Stimulated activated naive CD8-positive, alpha-beta T cell treated with anti-CD3 and anti-CD28 coated beads, Interleukin-15, Interleukin-2, amounts not matched to agents 100 ng/mL and 50 ng/mL, for 24 hours (primary cell): Measurements from ENCODE around the gene CALR.
"Not testable (repeated sequence)": the region's sequence is repeated elsewhere in the genome, so short reads cannot be mapped to it uniquely, and the experiment has no call there.

Experiments used
- H3K27ac Mint-ChIP-seq: one replicate; pipeline ENCODE4 v1.8.0; 2021; ENCODE audit warnings: mild to moderate bottlenecking, mixed read lengths
- H3K27me3 Mint-ChIP-seq: one replicate; pipeline ENCODE4 v1.8.0; 2021; ENCODE audit warnings: mixed read lengths
- H3K36me3 Mint-ChIP-seq: one replicate; pipeline ENCODE4 v1.8.0; 2021; ENCODE audit warnings: low read depth, mixed read lengths
- H3K4me1 Mint-ChIP-seq: one replicate; pipeline ENCODE4 v1.8.0; 2021; ENCODE audit warnings: low read depth, mixed read lengths
- H3K4me3 Mint-ChIP-seq: one replicate; pipeline ENCODE4 v1.8.0; 2021; ENCODE audit warnings: mild to moderate bottlenecking, mixed read lengths
- H3K9me3 Mint-ChIP-seq: one replicate; pipeline ENCODE4 v1.8.0; 2021; ENCODE audit warnings: mixed read lengths

Gene CALR

DNA sequence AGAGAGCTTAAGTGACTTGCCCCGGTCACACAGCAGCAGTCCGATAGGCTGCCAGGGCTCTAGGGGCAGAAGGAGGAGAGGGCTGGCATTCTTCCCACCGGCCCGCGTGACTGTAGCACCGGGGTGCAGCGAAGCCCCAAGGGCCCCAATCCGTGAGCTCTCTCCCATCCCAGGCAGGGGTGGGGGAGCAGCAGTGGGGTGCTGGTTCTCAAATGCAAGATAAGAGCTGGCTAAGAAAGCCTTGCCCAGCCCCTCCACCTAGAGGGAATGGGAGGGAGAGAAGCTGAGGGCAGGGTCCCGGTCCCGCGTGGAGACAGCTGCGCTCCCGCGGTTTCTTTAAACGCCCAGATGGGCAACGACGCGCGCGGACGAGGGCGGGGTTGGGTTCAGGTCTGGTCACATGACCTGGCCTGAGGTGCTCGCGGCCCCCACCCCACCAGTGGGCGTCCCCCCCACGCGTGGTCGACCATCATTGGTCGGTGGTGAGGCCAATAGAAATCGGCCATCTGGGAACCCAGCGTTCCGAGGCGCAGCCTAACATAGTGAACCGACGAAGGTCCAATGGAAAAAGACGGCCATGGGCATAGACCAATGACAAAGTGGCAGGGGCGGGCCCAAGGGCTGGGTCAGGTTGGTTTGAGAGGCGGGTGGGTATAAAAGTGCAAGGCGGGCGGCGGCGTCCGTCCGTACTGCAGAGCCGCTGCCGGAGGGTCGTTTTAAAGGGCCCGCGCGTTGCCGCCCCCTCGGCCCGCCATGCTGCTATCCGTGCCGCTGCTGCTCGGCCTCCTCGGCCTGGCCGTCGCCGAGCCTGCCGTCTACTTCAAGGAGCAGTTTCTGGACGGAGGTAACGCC is at the start of gene CALR:
TSS of gene CALR (plus strand) at position 683 of the 852 bp plus-strand sequence. CDS start at position 754, 71 bp downstream.
- Mint-ChIP-seq H3K4me3 (peak within 1 kb of the TSS; percentile 99), H3K27me3 (no peaks in the 10 kb centered on the region), H3K36me3 (peaks cover 51% of the 10 kb centered on the region), H3K9me3 (no peaks in the 10 kb centered on the region), H3K4me1 (peaks cover 73% of the 10 kb centered on the region), H3K27ac (peak within 1 kb of the TSS; percentile 97)

DNA sequence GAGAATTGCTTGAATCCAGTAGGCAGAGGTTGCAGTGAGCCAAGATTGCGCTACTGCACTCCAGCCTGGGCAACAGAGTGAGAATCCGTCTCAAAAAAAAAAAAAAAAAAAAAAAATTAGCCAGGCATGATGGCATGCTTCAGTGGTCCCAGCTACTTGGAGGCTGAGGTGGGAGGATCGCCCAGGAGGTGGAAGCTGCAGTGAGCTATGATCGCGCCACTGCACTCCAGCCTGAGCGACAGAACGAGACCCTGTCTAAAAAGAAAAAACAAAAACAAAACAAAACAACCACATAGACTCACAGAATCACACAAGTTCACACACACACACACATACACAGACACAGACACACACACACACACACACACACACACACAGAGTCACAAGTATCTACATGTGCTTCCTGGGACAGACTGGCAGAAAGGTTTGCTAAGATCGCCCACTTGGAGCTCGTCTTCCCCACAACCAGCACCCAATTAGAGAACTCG is 48.1 kb upstream of the CALR start:
- not testable (repeated sequence) for H3K27me3 Mint-ChIP-seq, H3K9me3 Mint-ChIP-seq
- H3K36me3 Mint-ChIP-seq: peaks cover 21% of the 10 kb centered on the region
- peak overlapping the region; percentile 95 for H3K27ac Mint-ChIP-seq
- H3K4me1 Mint-ChIP-seq: peaks cover 26% of the 10 kb centered on the region
- H3K4me3 Mint-ChIP-seq: peak overlapping the region; percentile 99

DNA sequence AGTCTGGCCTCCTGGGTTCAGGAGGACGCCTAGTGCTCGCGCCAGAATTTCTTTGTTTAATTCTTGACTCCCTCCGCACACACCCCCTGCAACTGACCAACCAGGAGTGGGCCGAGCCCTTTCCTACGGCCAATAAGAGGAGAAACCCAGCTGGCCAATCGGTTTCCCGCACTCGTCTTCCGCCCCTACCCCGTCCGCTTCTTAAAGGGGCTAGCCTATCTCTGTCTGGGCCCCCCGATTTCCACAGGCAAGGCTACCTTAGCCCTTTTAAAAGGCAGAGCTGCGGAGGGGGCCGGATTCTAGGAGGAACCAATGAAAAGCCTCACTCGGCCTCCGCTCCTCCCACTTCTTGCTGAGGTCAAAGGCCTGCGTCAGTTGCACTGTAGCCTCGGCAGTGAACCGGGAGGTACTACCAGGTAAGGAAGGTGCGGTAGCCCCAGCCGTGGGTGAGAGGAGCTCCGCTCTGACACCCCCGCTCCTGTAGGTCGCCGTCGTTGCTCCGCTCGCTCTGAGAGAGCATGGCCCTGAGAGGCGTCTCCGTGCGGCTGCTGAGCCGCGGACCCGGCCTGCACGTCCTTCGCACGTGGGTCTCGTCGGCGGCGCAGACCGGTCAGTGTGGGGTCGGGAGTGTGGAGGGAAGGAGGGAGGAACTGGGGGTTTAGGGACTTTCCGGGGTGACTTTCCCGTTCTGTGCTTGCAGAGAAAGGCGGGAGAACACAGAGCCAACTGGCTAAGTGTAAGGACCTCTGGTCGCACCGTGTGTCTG is 47.4 kb upstream of the CALR start, which contains the start of gene GCDH:
TSS of gene GCDH (plus strand) at position 374 of the 766 bp plus-strand sequence. CDS start at position 519, 145 bp downstream.
- Mint-ChIP-seq H3K4me1 (peaks cover 25% of the 10 kb centered on the region), H3K4me3 (peak within 1 kb of the TSS; percentile 99), H3K27ac (peak within 1 kb of the TSS; percentile 95)

DNA sequence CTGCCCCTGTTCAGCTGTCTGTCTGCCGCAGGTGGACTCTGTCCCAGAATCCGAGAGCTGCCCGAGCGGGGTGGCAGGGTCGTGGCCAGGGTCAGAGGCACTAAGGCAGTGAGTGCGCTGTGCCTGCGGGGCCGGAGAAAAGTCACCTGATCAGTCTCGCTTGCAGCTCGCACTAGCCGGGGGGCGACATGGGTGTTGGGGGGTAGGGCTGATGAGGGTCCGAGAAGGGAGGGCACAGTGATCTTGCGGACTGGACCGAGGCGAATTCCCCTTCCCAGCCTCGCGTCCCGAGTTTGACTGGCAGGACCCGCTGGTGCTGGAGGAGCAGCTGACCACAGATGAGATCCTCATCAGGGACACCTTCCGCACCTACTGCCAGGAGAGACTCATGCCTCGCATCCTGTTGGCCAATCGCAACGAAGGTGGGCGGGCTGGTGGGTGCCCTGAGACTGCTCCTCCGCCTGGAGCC is 46.8 kb upstream of the CALR start:
- peaks cover 21% of the 10 kb centered on the region for H3K36me3 Mint-ChIP-seq

More for the DNA sequence above, 47.4 kb upstream of the CALR start, which contains the start of gene GCDH:
- no peaks in the 10 kb centered on the region for H3K27me3 Mint-ChIP-seq
- H3K36me3 Mint-ChIP-seq: peaks cover 21% of the 10 kb centered on the region
- H3K9me3 Mint-ChIP-seq: no peaks in the 10 kb centered on the region

DNA sequence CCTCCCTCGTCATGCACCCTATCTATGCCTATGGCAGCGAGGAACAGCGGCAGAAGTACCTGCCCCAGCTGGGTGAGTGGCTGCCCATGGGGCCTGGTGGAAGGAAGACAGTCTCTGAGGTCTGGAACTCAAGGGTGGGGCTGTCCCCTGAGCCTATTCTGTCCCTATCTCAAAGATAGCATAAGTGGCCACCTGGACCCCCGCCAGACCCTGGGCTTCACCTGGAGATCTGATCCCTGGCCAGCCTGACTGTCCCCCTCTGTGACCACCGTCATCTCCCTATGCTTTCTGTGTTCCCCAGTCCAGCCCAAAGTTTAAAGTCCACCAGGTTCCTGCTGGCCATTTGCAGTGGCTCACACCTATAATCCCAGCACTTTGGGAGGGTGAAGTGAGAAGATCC is 44.8 kb upstream of the CALR start:
- Mint-ChIP-seq H3K4me3 (no peak overlapping the region), H3K27ac (no peak overlapping the region), H3K4me1 (peaks cover 25% of the 10 kb centered on the region), H3K9me3 (no peaks in the 10 kb centered on the region), H3K36me3 (peaks cover 26% of the 10 kb centered on the region), H3K27me3 (no peaks in the 10 kb centered on the region)

More for the DNA sequence above, 46.8 kb upstream of the CALR start:
- no peaks in the 10 kb centered on the region for H3K9me3 Mint-ChIP-seq
- no peaks in the 10 kb centered on the region for H3K27me3 Mint-ChIP-seq
- H3K27ac Mint-ChIP-seq: peak overlapping the region; percentile 95
- peaks cover 25% of the 10 kb centered on the region for H3K4me1 Mint-ChIP-seq
- H3K4me3 Mint-ChIP-seq: peak overlapping the region; percentile 99

DNA sequence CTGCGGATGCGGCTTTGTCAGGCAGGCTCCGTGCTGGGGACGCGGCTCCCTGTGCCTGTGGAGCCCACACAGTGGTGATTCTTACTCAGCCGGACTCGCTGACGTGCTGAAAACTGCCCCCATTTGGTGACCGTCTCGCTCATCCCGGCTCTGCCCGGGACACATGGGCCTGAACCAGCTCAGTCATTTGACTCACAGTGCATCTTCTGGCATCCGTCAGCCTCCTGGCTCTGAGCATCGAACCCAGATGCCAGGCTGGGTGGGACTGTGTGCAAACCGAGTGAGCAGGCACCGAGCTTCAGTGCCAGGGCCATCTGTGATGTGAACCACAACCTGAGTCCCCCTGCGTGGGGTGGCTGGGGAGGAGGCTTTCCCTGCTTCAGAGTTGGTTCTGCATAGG is 41.9 kb upstream of the CALR start:
- Mint-ChIP-seq H3K9me3 (no peaks in the 10 kb centered on the region), H3K27ac (no peak overlapping the region), H3K36me3 (peaks cover 29% of the 10 kb centered on the region), H3K27me3 (no peaks in the 10 kb centered on the region), H3K4me3 (no peak overlapping the region), H3K4me1 (peaks cover 27% of the 10 kb centered on the region)

DNA sequence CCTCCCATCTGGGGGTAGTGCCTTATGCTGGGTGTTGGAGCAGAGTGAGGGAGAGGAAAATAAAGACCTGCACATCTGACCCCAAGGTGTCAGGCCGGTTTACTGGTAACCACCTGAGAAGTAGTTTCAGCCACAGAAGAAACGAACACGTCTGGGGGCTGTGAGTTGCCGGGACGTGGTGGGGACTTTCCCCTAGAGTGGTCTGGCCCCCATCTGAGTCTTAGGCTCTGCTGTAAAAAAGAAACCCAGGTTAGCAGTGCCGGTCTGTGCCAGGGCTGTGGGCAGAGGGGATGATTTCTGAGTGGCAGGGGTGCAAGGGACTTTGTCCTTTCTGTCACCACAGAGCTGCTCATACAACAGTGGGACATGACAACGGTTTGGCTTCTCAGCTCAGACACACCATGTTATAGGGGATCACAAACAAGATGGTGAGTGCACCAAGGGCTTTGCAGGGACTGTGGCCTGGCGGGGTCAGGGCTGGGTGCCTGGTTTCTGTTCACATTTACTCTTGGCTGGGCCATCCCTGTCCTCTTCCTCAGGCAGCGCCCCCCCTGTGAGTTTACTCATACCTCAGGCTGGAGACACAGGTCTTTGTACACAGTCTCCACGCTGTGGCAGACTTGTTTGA is 38.4 kb upstream of the CALR start:
- Mint-ChIP-seq H3K36me3 (peaks cover 13% of the 10 kb centered on the region), H3K27me3 (no peaks in the 10 kb centered on the region), H3K9me3 (no peaks in the 10 kb centered on the region), H3K4me1 (peaks cover 16% of the 10 kb centered on the region), H3K4me3 (no peak overlapping the region), H3K27ac (no peak overlapping the region)

DNA sequence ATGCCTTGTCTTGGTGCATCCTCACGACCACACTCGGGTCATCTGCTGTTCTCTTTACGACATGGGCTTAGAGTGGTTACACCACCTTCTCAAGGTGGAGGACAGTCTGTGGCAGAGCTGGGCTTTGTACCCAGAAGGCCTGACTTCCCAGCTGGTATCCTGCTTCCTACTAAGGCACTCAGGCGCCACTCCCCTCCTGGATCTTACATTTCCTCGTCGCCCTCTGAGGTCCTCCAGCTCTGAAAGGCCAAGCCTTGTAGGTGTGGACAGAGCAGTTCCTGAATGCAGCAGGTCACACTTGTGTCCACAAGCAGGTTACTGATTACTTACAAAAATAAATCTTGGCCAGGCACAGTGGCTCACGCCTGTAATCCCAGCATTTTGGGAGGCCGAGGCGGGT is 31.2 kb upstream of the CALR start:
- Mint-ChIP-seq H3K27ac (no peak overlapping the region), H3K4me1 (no peaks in the 10 kb centered on the region), H3K9me3 (no peaks in the 10 kb centered on the region), H3K27me3 (no peaks in the 10 kb centered on the region), H3K36me3 (peaks cover under 1% of the 10 kb centered on the region), H3K4me3 (no peak overlapping the region)

DNA sequence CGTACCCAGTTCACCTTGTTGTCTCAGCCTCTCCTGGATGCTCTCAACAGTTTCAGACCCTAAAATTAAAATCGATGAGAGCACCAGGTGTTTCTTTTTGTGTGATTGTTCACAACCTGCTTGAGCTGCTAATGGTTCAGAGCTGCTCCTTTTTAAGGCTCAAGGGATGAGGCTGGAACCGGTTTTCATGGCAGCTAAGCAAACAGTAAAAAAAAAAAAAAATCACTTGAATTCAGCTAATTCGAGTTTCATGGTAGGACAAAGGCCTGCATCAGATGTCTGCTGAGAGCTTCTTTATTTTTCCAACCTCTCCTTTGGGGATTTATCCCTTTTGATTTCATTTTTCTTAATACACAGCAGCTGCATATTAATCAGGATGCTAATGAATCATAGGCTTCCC is 25.8 kb upstream of the CALR start:
- no peaks in the 10 kb centered on the region for H3K36me3 Mint-ChIP-seq
- H3K27ac Mint-ChIP-seq: no peak overlapping the region
- peaks cover 20% of the 10 kb centered on the region for H3K4me1 Mint-ChIP-seq
- H3K9me3 Mint-ChIP-seq: no peaks in the 10 kb centered on the region
- no peaks in the 10 kb centered on the region for H3K27me3 Mint-ChIP-seq
- no peak overlapping the region for H3K4me3 Mint-ChIP-seq

DNA sequence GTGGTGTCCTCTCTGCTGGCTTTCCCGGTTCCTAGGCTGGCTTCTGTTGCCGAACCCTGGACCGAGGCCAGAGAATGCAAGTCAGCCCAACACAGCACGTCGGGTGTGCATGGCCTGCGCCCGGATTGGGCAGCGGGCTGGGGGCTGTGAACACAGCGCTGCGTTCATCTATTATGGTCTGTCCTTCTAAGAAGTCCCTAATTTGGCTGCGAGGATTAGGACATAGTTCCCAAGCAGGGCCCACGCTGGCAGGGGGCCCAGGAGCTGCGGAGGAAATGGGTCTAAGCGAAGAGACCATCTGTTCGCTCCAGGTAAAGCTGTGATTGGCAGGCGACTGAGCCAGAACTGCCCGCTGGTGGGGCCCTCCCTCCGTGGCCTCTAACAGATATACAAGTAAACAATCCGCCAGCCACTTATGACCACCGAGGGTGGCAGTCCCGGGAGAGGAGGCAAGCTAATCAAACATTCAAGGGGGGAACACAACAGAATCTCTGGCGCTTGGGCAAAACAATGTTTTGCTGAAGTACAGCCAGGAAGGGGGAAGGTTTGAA is 25.3 kb upstream of the CALR start:
- Mint-ChIP-seq H3K36me3 (no peaks in the 10 kb centered on the region), H3K9me3 (no peaks in the 10 kb centered on the region), H3K27me3 (no peaks in the 10 kb centered on the region), H3K4me1 (peaks cover 20% of the 10 kb centered on the region), H3K4me3 (no peak overlapping the region), H3K27ac (no peak overlapping the region)

DNA sequence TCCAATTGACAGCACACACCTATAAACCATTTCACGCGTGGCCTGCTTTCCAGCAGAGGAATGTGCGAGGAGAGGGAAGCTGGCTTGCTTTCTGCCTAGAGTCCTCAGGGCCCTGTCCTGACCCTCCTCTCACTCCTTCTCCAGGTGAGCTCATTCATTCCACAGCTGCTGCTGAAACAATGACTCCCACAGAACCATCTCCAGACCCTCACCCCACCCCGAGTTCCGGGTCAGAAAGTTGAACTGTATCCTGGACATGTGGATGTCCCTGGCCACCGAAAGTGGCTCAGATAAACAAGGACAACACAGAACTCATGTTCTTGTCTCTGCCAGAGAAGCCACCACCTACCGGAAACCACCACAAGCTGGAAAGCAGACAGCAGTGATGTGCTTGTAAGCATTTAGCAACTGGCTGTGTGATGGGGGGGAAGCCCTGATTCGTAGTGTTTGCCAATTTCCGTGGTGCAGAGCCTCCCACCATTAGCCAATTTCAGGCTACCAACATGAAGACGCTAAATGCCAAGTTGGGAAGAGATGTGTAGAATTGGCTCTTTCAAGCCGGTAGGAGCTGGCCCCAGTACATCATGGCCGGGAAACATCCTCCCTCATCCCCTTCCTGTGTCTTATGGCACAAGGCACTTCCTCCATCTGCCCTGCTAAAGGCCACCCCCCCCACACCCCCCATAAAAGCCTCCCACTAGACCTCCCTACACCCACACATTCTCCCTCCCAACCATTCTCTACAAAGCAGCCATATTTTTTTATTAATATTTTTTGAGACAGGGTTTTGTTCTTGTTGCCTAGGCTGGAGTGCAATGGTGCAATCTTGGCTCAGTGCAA is 24.3 kb upstream of the CALR start:
- H3K4me3 Mint-ChIP-seq: peak overlapping the region; percentile 45
- peak overlapping the region; percentile 91 for H3K27ac Mint-ChIP-seq
- no peaks in the 10 kb centered on the region for H3K27me3 Mint-ChIP-seq
- H3K9me3 Mint-ChIP-seq: no peaks in the 10 kb centered on the region
- no peaks in the 10 kb centered on the region for H3K36me3 Mint-ChIP-seq
- peaks cover 29% of the 10 kb centered on the region for H3K4me1 Mint-ChIP-seq

DNA sequence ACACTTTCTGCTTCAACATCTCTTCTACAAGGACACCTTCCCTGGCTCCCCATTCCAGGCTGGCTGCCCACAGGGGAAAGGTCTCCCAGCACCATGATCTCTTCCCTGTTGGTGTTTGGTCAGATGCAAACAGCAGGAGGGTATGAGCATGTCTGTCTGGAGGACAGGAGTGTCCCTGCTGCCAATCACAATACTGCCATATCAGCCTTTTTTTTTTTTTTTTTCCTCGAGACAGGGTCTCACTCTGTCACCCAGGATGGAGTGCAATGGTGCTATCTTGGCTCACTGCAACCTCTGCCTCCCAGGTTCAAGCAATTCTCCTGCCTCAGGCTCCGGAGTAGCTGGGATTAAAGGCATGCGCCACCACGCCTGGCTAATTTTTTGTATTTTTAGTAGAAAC is 22.5 kb upstream of the CALR start:
- not testable (repeated sequence) for H3K4me3 Mint-ChIP-seq, H3K36me3 Mint-ChIP-seq, H3K9me3 Mint-ChIP-seq, H3K27me3 Mint-ChIP-seq
- peaks cover 38% of the 10 kb centered on the region for H3K4me1 Mint-ChIP-seq
- peak overlapping the region; percentile 36 for H3K27ac Mint-ChIP-seq

DNA sequence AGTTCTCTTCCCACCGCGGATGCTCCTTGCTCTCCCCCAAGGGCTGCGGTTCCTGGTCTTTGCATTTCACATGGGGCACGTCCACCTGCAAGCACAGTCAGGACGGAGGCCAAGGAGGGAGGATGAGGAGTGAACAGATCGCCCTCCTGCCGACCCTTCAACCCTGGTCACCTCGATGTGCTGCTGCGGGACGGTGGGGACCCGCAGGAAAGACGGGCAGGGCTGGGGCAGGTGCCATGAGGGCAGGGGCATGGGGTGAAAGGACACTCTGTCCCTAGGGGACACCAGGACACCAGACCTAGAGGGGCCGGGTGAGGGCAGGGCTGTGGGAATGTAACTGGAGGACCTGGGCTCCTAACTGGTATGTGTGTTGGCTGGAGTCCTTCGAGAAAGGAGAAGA is 20.2 kb upstream of the CALR start:
- peaks cover 14% of the 10 kb centered on the region for H3K36me3 Mint-ChIP-seq

DNA sequence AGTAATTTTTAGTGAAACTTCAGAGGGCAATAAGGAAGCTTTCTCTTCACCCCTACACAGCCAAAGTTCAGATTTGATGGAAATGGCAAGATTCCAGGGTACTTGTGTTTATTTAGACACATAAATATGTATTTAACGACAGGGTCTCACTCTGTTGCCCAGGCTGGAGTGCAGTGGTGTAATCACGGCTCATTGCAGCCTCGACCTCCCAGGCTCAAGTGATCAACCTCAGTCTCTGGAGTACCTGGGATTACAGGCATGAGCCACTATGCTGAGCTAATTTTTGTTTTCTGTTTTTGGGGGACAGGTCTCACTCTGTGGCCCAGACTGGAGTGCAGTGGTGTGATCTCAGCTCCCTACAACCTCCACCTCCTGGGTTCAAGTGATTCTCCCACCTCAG is 17.4 kb upstream of the CALR start:
- peaks cover 17% of the 10 kb centered on the region for H3K4me1 Mint-ChIP-seq
- no peak overlapping the region for H3K4me3 Mint-ChIP-seq
- no peaks in the 10 kb centered on the region for H3K9me3 Mint-ChIP-seq
- peaks cover 32% of the 10 kb centered on the region for H3K36me3 Mint-ChIP-seq
- H3K27ac Mint-ChIP-seq: no peak overlapping the region
- H3K27me3 Mint-ChIP-seq: no peaks in the 10 kb centered on the region

More for the DNA sequence above, 20.2 kb upstream of the CALR start:
- H3K4me1 Mint-ChIP-seq: peaks cover 36% of the 10 kb centered on the region
- no peak overlapping the region for H3K27ac Mint-ChIP-seq
- H3K27me3 Mint-ChIP-seq: no peaks in the 10 kb centered on the region
- no peaks in the 10 kb centered on the region for H3K9me3 Mint-ChIP-seq
- peak overlapping the region; percentile 75 for H3K4me3 Mint-ChIP-seq
